H9 (cell line): ENCODE measurements around the gene CA12. TPM values are rescaled to one million over a fixed set of nuclear protein-coding genes. Genes with fewer than 3 reads are reported as not detected.

Experiments used
- DNase-seq: peaks from one replicate; pipeline ENCODE4 v3.0.0-alpha.2; 2017
- H2AFZ ChIP-seq: one replicate; pipeline ENCODE4 v1.6.1; 2013; ENCODE audit warnings: mild to moderate bottlenecking, low read length, control low read depth, moderate library complexity
- H2AK5ac ChIP-seq: 2 replicates; pipeline ENCODE4 v1.6.1; 2013; ENCODE audit warnings: low read length, control low read depth, mixed read lengths; ENCODE audit not compliant: insufficient read length
- H2BK120ac ChIP-seq: one replicate; pipeline ENCODE4 v1.6.1; 2013; ENCODE audit warnings: low read depth, mild to moderate bottlenecking, low read length, control low read depth, inconsistent platforms; ENCODE audit not compliant: poor library complexity, severe bottlenecking
- H2BK12ac ChIP-seq: 2 replicates; pipeline ENCODE4 v1.6.1; 2013; ENCODE audit warnings: low read length, control low read depth, mixed read lengths, low read depth; ENCODE audit not compliant: insufficient read length
- H2BK15ac ChIP-seq: 2 replicates; pipeline ENCODE4 v1.6.1; 2013; ENCODE audit warnings: low read depth, low read length, control low read depth
- H2BK20ac ChIP-seq: one replicate; pipeline ENCODE4 v1.6.1; 2013; ENCODE audit warnings: low read depth, mild to moderate bottlenecking, low read length, control low read depth, inconsistent platforms; ENCODE audit not compliant: poor library complexity, severe bottlenecking
- H2BK5ac ChIP-seq: 2 replicates; pipeline ENCODE4 v1.6.1; 2013; ENCODE audit warnings: low read length, control low read depth, mixed read lengths; ENCODE audit not compliant: insufficient read length
- H3K14ac ChIP-seq: 2 replicates; pipeline ENCODE4 v1.6.1; 2013; ENCODE audit warnings: low read length, control low read depth; ENCODE audit not compliant: insufficient read depth
- H3K18ac ChIP-seq: 2 replicates; pipeline ENCODE4 v1.6.1; 2013; ENCODE audit warnings: low read depth, mild to moderate bottlenecking, mixed read lengths, low read length, control low read depth; ENCODE audit not compliant: insufficient read length
- H3K23ac ChIP-seq: 2 replicates; pipeline ENCODE4 v1.6.1; 2013; ENCODE audit warnings: low read length, control low read depth, mixed read lengths, low read depth; ENCODE audit not compliant: insufficient read length
- H3K23me2 ChIP-seq: 2 replicates; pipeline ENCODE4 v1.6.1; 2013; ENCODE audit warnings: low read depth, mild to moderate bottlenecking, mixed read lengths, low read length, control low read depth; ENCODE audit not compliant: insufficient read length, poor library complexity, severe bottlenecking
- H3K27ac ChIP-seq: 2 replicates; pipeline ENCODE4 v1.5.1; 2013; ENCODE audit warnings: low read length, control low read depth, mixed read lengths, low read depth; ENCODE audit not compliant: insufficient read length
- H3K27me3 ChIP-seq: 2 replicates; pipeline ENCODE4 v1.6.1; 2013; ENCODE audit warnings: low read length, control low read depth, inconsistent platforms; ENCODE audit not compliant: insufficient read depth
- H3K4ac ChIP-seq: 2 replicates; pipeline ENCODE4 v1.6.1; 2013; ENCODE audit warnings: low read depth, mild to moderate bottlenecking, control low read depth, inconsistent platforms, low read length, moderate library complexity
- H3K4me1 ChIP-seq: 2 replicates; pipeline ENCODE4 v1.6.1; 2013; ENCODE audit warnings: low read length, control low read depth, inconsistent platforms; ENCODE audit not compliant: insufficient read depth
- H3K4me2 ChIP-seq: 2 replicates; pipeline ENCODE4 v1.6.1; 2013; ENCODE audit warnings: low read length, control low read depth, mixed read lengths; ENCODE audit not compliant: insufficient read length, insufficient read depth
- H3K56ac ChIP-seq: 2 replicates; pipeline ENCODE4 v1.6.1; 2013; ENCODE audit warnings: low read depth, mild to moderate bottlenecking, mixed read lengths, low read length, control low read depth; ENCODE audit not compliant: insufficient read length
- H3K79me1 ChIP-seq: 2 replicates; pipeline ENCODE4 v1.6.1; 2013; ENCODE audit warnings: low read depth, mild to moderate bottlenecking, moderate library complexity, low read length, control low read depth, inconsistent platforms; ENCODE audit not compliant: insufficient read depth, poor library complexity, severe bottlenecking
- H3K79me2 ChIP-seq: 2 replicates; pipeline ENCODE4 v1.6.1; 2013; ENCODE audit warnings: low read length, control low read depth, inconsistent platforms; ENCODE audit not compliant: insufficient read depth
- H3K9ac ChIP-seq: 2 replicates; pipeline ENCODE4 v1.6.1; 2013; ENCODE audit warnings: low read length, control low read depth, mixed read lengths; ENCODE audit not compliant: insufficient read length; ENCODE audit errors: extremely low read depth
- H3K9me3 ChIP-seq: one replicate; pipeline ENCODE4 v1.6.1; 2013; ENCODE audit warnings: low read depth, low read length, inconsistent platforms; ENCODE audit not compliant: control insufficient read depth
- H3T11ph ChIP-seq: one replicate; pipeline ENCODE4 v1.6.1; 2013; ENCODE audit warnings: mild to moderate bottlenecking, low read length, control low read depth, inconsistent platforms
- H4K20me1 ChIP-seq: one replicate; pipeline ENCODE4 v1.6.1; 2013; ENCODE audit not compliant: control insufficient read depth, insufficient read length, insufficient read depth
- H4K5ac ChIP-seq: 2 replicates; pipeline ENCODE4 v1.6.1; 2013; ENCODE audit warnings: low read depth, mild to moderate bottlenecking, mixed read lengths, low read length, control low read depth; ENCODE audit not compliant: insufficient read length
- H4K8ac ChIP-seq: replicated peaks from 2 replicates; pipeline ENCODE4 v1.6.1; 2013; ENCODE audit warnings: low read length, control low read depth, mixed read lengths, low read depth; ENCODE audit not compliant: insufficient read length
- H4K91ac ChIP-seq: 2 replicates; pipeline ENCODE4 v1.6.1; 2013; ENCODE audit warnings: low read depth, mild to moderate bottlenecking, moderate library complexity, mixed read lengths, low read length, control low read depth; ENCODE audit not compliant: insufficient read length
- H3K27ac Mint-ChIP-seq, 3 experiments: 2 replicates in 2 of 3; 3 replicates in 1 of 3; pipeline ENCODE4 v1.8.0; 2020 to 2021; ENCODE audit warnings: mixed read lengths in 3 of 3, mild to moderate bottlenecking in 1 of 3, moderate library complexity in 1 of 3
- H3K27me3 Mint-ChIP-seq: 2 replicates; pipeline ENCODE4 v1.8.0; 2021; ENCODE audit warnings: low read depth, mild to moderate bottlenecking, moderate library complexity, mixed read lengths
- H3K36me3 Mint-ChIP-seq, 3 experiments: 2 replicates in 2 of 3; 3 replicates in 1 of 3; pipeline ENCODE4 v1.8.0; 2020 to 2021; ENCODE audit warnings: low read depth in 3 of 3, mixed read lengths in 3 of 3; ENCODE audit not compliant: insufficient read depth in 1 of 3
- H3K4me1 Mint-ChIP-seq, 2 experiments: 2 replicates each; pipeline ENCODE4 v1.8.0; 2020; ENCODE audit warnings: mixed read lengths in 2 of 2
- H3K4me3 Mint-ChIP-seq, 2 experiments: 2 replicates in 1 of 2; 3 replicates in 1 of 2; pipeline ENCODE4 v1.8.0; 2020 to 2021; ENCODE audit warnings: mild to moderate bottlenecking in 2 of 2, mixed read lengths in 2 of 2, moderate library complexity in 1 of 2
- H3K9me3 Mint-ChIP-seq, 2 experiments: 2 replicates in 1 of 2; 3 replicates in 1 of 2; pipeline ENCODE4 v1.8.0; 2020; ENCODE audit warnings: mild to moderate bottlenecking in 2 of 2, mixed read lengths in 2 of 2, moderate library complexity in 1 of 2
- CTCF ChIP-seq: fragments of 200-600 bp; sonication (generic); conservative IDR thresholded peaks from 3 replicates; pipeline ENCODE4 v1.8.0; 2021; ENCODE audit warnings: antibody characterized with exemption, mild to moderate bottlenecking
- WGBS: extraction: QIAGEN DNeasy Blood & Tissue Kit; methylation state at CpG from one replicate; pipeline ENCODE4 v1.1.7; 2013; ENCODE audit warnings: missing lambda C conversion rate, low lambda C conversion rate, mixed read lengths; ENCODE audit not compliant: insufficient read length; ENCODE audit errors: extremely low coverage; 5-methylcytosine and 5-hydroxymethylcytosine counted together
- total RNA-seq: library from RNA; stranded (reverse); gene quantifications from 2 replicates; pipeline ENCODE4 v1.2.1, GENCODE V29; 2021

Gene CA12
- total RNA-seq, 1 experiment from 2014 or later, result 0.68 TPM

DNA sequence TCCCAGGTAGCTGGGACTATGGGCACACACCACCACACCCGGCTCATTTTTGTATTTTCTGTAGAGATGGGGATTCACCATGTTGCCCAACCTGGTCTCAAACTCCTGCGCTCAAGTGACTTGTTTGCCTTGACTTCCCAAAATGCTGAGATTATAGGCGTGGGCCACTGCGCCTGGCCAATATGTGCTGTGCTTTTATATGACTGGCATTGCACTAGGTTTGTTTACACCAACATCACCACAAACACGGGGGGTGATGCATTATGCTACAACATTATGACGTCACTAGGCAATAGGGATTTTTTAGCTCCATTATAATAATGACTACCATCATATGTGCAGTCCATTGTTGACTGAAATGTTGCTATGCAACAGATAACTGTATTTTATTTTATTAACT lies 97.3 kb downstream of the CA12 start:
- TF ChIP-seq CTCF, result no peak
- no peaks in the 10 kb centered on the region for H3K4me1 ChIP-seq
- H3K4ac ChIP-seq, result no peak overlapping the region
- H2AK5ac ChIP-seq, result no peak overlapping the region
- WGBS, result no CpG with 5 or more reads among the region's 6 CpGs
- H3K18ac ChIP-seq, result no peak overlapping the region
- H3K27me3 ChIP-seq, result no peaks in the 10 kb centered on the region
- 0 out of 4 replicates have a peak, but pooled peaks cover 0 to 3% of the 10 kb centered on the region in 2 experiments for H3K4me1 Mint-ChIP-seq
- H3K23me2 ChIP-seq, result no peaks in the 10 kb centered on the region
- H3T11ph ChIP-seq, result no peak overlapping the region
- no peaks in the 10 kb centered on the region for H3K27me3 Mint-ChIP-seq
- H3K36me3 Mint-ChIP-seq, result peaks cover 0 to 14% (median 13%) of the 10 kb centered on the region in 3 experiments; a peak in 5 of 7 replicates
- no peaks in the 10 kb centered on the region for H3K79me2 ChIP-seq
- H3K79me1 ChIP-seq, result no peaks in the 10 kb centered on the region
- H3K27ac ChIP-seq, result no peak overlapping the region
- H4K5ac ChIP-seq, result no peak overlapping the region
- H2BK20ac ChIP-seq, result no peak overlapping the region
- no peak overlapping the region for H3K14ac ChIP-seq
- H2BK15ac ChIP-seq, result no peak overlapping the region
- no peak overlapping the region for H3K56ac ChIP-seq
- no peak overlapping the region for H3K27ac Mint-ChIP-seq
- H4K91ac ChIP-seq, result no peak overlapping the region
- no peak overlapping the region for H2BK12ac ChIP-seq
- H3K4me3 Mint-ChIP-seq, result no peak overlapping the region
- H3K9me3 Mint-ChIP-seq, result no peaks in the 10 kb centered on the region
- no peak overlapping the region for H2AFZ ChIP-seq
- H4K20me1 ChIP-seq, result no peaks in the 10 kb centered on the region
- H3K23ac ChIP-seq, result no peak overlapping the region
- no peaks in the 10 kb centered on the region for H3K9me3 ChIP-seq
- no peak overlapping the region for H2BK120ac ChIP-seq
- DNase-seq, result no peak
- no peak overlapping the region for H3K9ac ChIP-seq
- no peak overlapping the region for H3K4me2 ChIP-seq
- H4K8ac ChIP-seq, result no peak overlapping the region
- H2BK5ac ChIP-seq, result no peak overlapping the region
